Left ventricle myocardium inferior (tissue), 1 donor: Measurements from ENCODE around the gene PCDHA10. TPM values are rescaled to one million over a fixed set of nuclear protein-coding genes. Genes with fewer than 3 reads are reported as not detected.

Experiments used
- DNase-seq: peaks from one replicate; pipeline ENCODE4 v3.0.0-alpha.2; 2020
- H3K27ac ChIP-seq: fragments of 200-600 bp; replicated peaks from 2 replicates; pipeline ENCODE4 v1.8.0; 2021
- H3K27me3 ChIP-seq: fragments of 200-600 bp; 2 replicates; pipeline ENCODE4 v1.8.0; 2021; ENCODE audit warnings: low read depth
- H3K36me3 ChIP-seq: fragments of 200-600 bp; 2 replicates; pipeline ENCODE4 v1.8.0; 2021
- H3K4me1 ChIP-seq: fragments of 200-600 bp; 2 replicates; pipeline ENCODE4 v1.8.0; 2021
- H3K4me3 ChIP-seq: fragments of 200-600 bp; 2 replicates; pipeline ENCODE4 v1.8.0; 2021; ENCODE audit warnings: mild to moderate bottlenecking, moderate library complexity
- H3K9me3 ChIP-seq: fragments of 200-600 bp; replicated peaks from 2 replicates; pipeline ENCODE4 v1.8.0; 2021
- intact Hi-C: fragments of 100-400 bp; cut with micrococcal nuclease; formaldehyde crosslinking; loops from one replicate; pipeline ENCODE4 v1.11.0; 2022
- total RNA-seq: library from RNA; stranded (reverse); fragmentation: NEBNext Ultra II Directional; extraction: Animal tissue kit (Norgen Biotek cat#: 25700); gene quantifications from one replicate; pipeline ENCODE4 v1.2.1, GENCODE V29; 2021
- TF ChIP-seq, protein P1 (sequence below): fragments of 200-600 bp; IDR thresholded peaks from 2 replicates; pipeline ENCODE4 v1.8.0; 2021; ENCODE audit warnings: antibody characterized with exemption, mild to moderate bottlenecking, borderline replicate concordance
- donor health status: DM: no; HTN: yes; CAD: no; lungs with severe emphysema.

PCDHA10 gene
- total RNA-seq, 1 donor from 2014 or later: 0.05 TPM

- Histone ChIP-seq H3K27ac (no peak overlapping the region), H3K9me3 (peaks cover 54% of the 10 kb centered on the region), H3K4me1 (no peaks in the 10 kb centered on the region), H3K27me3 (peaks cover 63% of the 10 kb centered on the region), H3K4me3 (no peak overlapping the region), H3K36me3 (no peaks in the 10 kb centered on the region)
- no peak for DNase-seq
- intact Hi-C loops: no loop called here
- TF ChIP-seq, protein P1, sequence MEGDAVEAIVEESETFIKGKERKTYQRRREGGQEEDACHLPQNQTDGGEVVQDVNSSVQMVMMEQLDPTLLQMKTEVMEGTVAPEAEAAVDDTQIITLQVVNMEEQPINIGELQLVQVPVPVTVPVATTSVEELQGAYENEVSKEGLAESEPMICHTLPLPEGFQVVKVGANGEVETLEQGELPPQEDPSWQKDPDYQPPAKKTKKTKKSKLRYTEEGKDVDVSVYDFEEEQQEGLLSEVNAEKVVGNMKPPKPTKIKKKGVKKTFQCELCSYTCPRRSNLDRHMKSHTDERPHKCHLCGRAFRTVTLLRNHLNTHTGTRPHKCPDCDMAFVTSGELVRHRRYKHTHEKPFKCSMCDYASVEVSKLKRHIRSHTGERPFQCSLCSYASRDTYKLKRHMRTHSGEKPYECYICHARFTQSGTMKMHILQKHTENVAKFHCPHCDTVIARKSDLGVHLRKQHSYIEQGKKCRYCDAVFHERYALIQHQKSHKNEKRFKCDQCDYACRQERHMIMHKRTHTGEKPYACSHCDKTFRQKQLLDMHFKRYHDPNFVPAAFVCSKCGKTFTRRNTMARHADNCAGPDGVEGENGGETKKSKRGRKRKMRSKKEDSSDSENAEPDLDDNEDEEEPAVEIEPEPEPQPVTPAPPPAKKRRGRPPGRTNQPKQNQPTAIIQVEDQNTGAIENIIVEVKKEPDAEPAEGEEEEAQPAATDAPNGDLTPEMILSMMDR: no peak
Measured at GRCh38 chr5:140883373-140883772, 27.7 kb downstream of the PCDHA10 start.

DNA sequence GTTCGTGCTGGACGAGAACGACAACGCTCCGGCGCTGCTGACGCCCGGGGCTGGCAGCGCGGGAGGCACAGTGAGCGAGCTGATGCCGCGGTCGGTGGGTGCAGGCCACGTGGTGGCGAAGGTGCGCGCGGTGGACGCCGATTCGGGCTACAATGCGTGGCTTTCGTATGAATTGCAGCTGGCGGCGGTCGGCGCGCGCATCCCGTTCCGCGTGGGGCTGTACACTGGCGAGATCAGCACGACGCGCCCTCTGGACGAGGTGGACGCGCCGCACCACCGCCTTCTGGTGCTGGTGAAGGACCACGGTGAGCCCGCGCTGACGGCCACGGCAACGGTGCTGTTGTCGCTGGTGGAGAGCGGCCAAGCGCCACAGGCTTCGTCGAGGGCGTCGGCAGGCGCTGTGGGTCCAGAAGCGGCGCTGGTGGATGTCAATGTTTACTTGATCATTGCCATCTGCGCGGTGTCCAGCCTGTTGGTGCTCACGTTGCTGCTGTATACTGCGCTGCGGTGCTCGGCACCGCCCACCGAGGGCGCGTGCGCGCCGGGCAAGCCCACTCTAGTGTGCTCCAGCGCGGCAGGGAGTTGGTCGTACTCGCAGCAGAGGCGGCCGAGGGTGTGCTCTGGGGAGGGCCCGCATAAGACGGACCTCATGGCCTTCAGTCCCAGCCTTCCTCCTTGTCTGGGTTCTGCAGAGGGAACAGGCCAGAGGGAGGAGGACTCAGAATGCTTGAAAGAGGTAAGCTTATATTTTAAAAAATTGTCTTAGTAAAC, 28.4 kb downstream of the PCDHA10 start:
- H3K36me3 ChIP-seq: no peaks in the 10 kb centered on the region
- H3K27ac ChIP-seq: no peak overlapping the region
- TF ChIP-seq, protein P1: no peak
- no peak for DNase-seq
- peaks cover 51% of the 10 kb centered on the region for H3K9me3 ChIP-seq
- intact Hi-C loops: no loop called here
- no peaks in the 10 kb centered on the region for H3K4me1 ChIP-seq
- H3K27me3 ChIP-seq: peaks cover 56% of the 10 kb centered on the region
- no peak overlapping the region for H3K4me3 ChIP-seq

DNA sequence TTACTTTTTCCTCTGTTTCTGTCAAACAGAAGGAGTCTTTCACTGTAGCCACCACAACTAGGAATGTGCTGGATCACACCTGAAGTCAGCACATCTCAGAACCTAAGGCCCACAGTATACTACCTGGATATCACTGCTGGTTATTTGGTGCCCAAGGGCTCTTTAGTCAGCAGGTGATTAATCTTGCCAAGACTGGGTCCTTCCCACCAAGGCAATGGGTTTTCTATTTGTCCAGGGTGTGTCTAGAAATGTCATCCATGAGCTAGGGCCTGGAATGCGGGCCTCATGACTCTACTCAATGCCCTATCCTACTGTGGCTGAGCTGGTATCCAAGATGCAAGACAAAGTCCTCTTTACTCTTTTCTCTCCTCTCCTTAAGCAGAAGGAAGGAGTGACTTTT, 60.6 kb downstream of the PCDHA10 start:
- TF ChIP-seq, protein P1: no peak
- intact Hi-C loops: no loop called here
- no peak overlapping the region for H3K4me3 ChIP-seq

More for the DNA sequence above, 60.6 kb downstream of the PCDHA10 start:
- Histone ChIP-seq H3K27ac (no peak overlapping the region), H3K9me3 (peaks cover 57% of the 10 kb centered on the region), H3K27me3 (peaks cover 15% of the 10 kb centered on the region), H3K36me3 (no peaks in the 10 kb centered on the region), H3K4me1 (no peaks in the 10 kb centered on the region)
- DNase-seq: no peak

Other genes with a start within 250 kb of the PCDHA10 start
- 26.2 TPM for gene CD14, start 222.7 kb upstream of the PCDHA10 start, total RNA-seq
- gene TMCO6, start 216.4 kb upstream of the PCDHA10 start, total RNA-seq: 2.6 TPM
- 142 TPM for gene NDUFA2, start 208.3 kb upstream of the PCDHA10 start, total RNA-seq
- 72.0 TPM for gene IK, start 208.1 kb upstream of the PCDHA10 start, total RNA-seq
- 11.4 TPM for gene WDR55, start 191.0 kb upstream of the PCDHA10 start, total RNA-seq
- 0.47 TPM for gene DND1, start 182.3 kb upstream of the PCDHA10 start, total RNA-seq
- gene HARS1, start 164.5 kb upstream of the PCDHA10 start, total RNA-seq: 38.7 TPM
- 27.8 TPM for gene HARS2, start 164.4 kb upstream of the PCDHA10 start, total RNA-seq
- 35.5 TPM for gene ZMAT2, start 155.4 kb upstream of the PCDHA10 start, total RNA-seq
- gene PCDHA1, start 69.8 kb upstream of the PCDHA10 start, total RNA-seq: not detected
- gene PCDHA2, start 61.0 kb upstream of the PCDHA10 start, total RNA-seq: not detected
- gene PCDHA3, start 54.8 kb upstream of the PCDHA10 start, total RNA-seq: not detected
- 0.11 TPM for gene PCDHA4, start 48.8 kb upstream of the PCDHA10 start, total RNA-seq
- not detected for gene PCDHA5, start 34.3 kb upstream of the PCDHA10 start, total RNA-seq
- not detected for gene PCDHA6, start 27.9 kb upstream of the PCDHA10 start, total RNA-seq
- gene PCDHA7, start 21.6 kb upstream of the PCDHA10 start, total RNA-seq: not detected
- gene PCDHA8, start 14.7 kb upstream of the PCDHA10 start, total RNA-seq: not detected
- not detected for gene PCDHA9, start 7.5 kb upstream of the PCDHA10 start, total RNA-seq
- gene PCDHA11, start 13.1 kb downstream of the PCDHA10 start, total RNA-seq: not detected
- not detected for gene PCDHA12, start 19.4 kb downstream of the PCDHA10 start, total RNA-seq
- gene PCDHA13, start 26.2 kb downstream of the PCDHA10 start, total RNA-seq: not detected
- gene PCDHAC1, start 70.4 kb downstream of the PCDHA10 start, total RNA-seq: not detected
- gene PCDHAC2, start 110.6 kb downstream of the PCDHA10 start, total RNA-seq: 0.36 TPM
- gene PCDHB1, start 195.5 kb downstream of the PCDHA10 start, total RNA-seq: not detected
- gene PCDHB2, start 238.7 kb downstream of the PCDHA10 start, total RNA-seq: 1.1 TPM
- 0.77 TPM for gene PCDHB3, start 244.6 kb downstream of the PCDHA10 start, total RNA-seq